ENCODE data around the gene CDH13.

Gene CDH13

DNA sequence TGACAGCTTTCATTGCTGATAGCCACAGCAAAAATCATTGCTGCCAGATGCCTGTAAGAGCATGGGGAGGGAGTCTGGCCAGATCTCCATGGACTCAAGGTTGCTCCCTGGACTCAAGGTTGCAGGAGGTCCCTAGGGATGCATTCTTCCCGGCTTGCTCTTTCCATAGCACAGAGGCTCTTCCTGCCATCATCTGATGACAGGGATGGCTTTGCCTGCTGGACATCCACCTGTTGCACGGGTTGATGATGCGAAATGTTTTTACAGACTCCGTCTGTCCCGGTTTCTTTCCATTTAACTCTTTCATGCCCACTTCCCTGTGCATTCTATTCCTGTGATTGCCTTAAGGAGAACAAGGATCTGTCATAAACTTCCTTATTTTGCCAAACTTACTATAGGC, 1065.5 kb downstream of the CDH13 start:
- no peak for TF ChIP-seq CTCF (IDR thresholded peaks at IDR 0.05; ENCODE audit: low read depth, low read length)
- DNase-seq: no peak
- no peak overlapping the region for H3K27ac ChIP-seq

GRCh38 chr16:83698964-83699363, 1072.2 kb downstream of the CDH13 start:
- Histone ChIP-seq H3K27me3 (ENCODE audit: insufficient read depth, low read depth, severe bottlenecking) (no peaks in the 10 kb centered on the region), H3K27ac (no peak overlapping the region), H3K36me3 (no peaks in the 10 kb centered on the region), H3K4me3 (ENCODE audit: low read depth, low read length) (no peak overlapping the region), H3K9me3 (ENCODE audit: severe bottlenecking) (no peaks in the 10 kb centered on the region)
- no peak for DNase-seq
- no peak for TF ChIP-seq CTCF (IDR thresholded peaks at IDR 0.05; ENCODE audit: low read depth, low read length)

More for the DNA sequence above, 1065.5 kb downstream of the CDH13 start:
- Histone ChIP-seq H3K27me3 (ENCODE audit: insufficient read depth, low read depth, severe bottlenecking) (no peaks in the 10 kb centered on the region), H3K4me3 (ENCODE audit: low read depth, low read length) (no peak overlapping the region), H3K36me3 (no peaks in the 10 kb centered on the region), H3K9me3 (ENCODE audit: severe bottlenecking) (no peaks in the 10 kb centered on the region)

- no peaks in the 10 kb centered on the region for H3K36me3 ChIP-seq
- no peak for DNase-seq
These were observed 1073.0 kb downstream of the CDH13 start for GRCh38 chr16:83699817-83700216.

DNA sequence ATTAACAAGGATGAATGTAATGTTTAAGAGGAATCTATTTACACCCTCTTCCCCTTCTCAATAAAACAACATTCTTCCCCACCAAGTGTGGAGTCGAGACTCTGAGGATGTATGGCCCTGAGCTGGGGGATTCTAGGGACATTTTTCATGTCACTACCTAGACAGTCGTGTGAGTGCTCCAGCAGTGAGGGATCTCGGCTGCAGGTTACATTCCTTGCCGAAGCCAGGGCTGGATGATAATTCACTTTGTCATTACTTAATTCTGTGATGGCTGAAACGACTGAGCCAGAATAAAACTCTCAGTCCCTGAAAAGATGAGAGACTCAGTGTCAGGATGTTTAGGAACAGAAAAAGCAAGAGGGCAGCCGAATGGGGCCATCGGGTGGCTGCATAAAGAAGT, 1074.1 kb downstream of the CDH13 start:
- Histone ChIP-seq H3K9me3 (ENCODE audit: severe bottlenecking) (no peaks in the 10 kb centered on the region), H3K27ac (no peak overlapping the region), H3K4me3 (ENCODE audit: low read depth, low read length) (no peak overlapping the region), H3K27me3 (ENCODE audit: insufficient read depth, low read depth, severe bottlenecking) (no peaks in the 10 kb centered on the region), H3K36me3 (no peaks in the 10 kb centered on the region)
- no peak for TF ChIP-seq CTCF (IDR thresholded peaks at IDR 0.05; ENCODE audit: low read depth, low read length)
- no peak for DNase-seq

More at GRCh38 chr16:83699817-83700216, 1073.0 kb downstream of the CDH13 start:
- no peaks in the 10 kb centered on the region for H3K27me3 ChIP-seq (ENCODE audit: insufficient read depth, low read depth, severe bottlenecking)
- no peak overlapping the region for H3K27ac ChIP-seq
- no peak for TF ChIP-seq CTCF (IDR thresholded peaks at IDR 0.05; ENCODE audit: low read depth, low read length)
- H3K4me3 ChIP-seq (ENCODE audit: low read depth, low read length): no peak overlapping the region
- no peaks in the 10 kb centered on the region for H3K9me3 ChIP-seq (ENCODE audit: severe bottlenecking)

GRCh38 chr16:83701494-83701893, 1074.7 kb downstream of the CDH13 start:
- no peak for DNase-seq
- H3K4me3 ChIP-seq (ENCODE audit: low read depth, low read length): no peak overlapping the region
- no peaks in the 10 kb centered on the region for H3K36me3 ChIP-seq
- H3K9me3 ChIP-seq (ENCODE audit: severe bottlenecking): no peaks in the 10 kb centered on the region
- H3K27ac ChIP-seq: no peak overlapping the region
- TF ChIP-seq CTCF (IDR thresholded peaks at IDR 0.05; ENCODE audit: low read depth, low read length): no peak
- no peaks in the 10 kb centered on the region for H3K27me3 ChIP-seq (ENCODE audit: insufficient read depth, low read depth, severe bottlenecking)

- TF ChIP-seq CTCF (IDR thresholded peaks at IDR 0.05; ENCODE audit: low read depth, low read length): no peak
- H3K27ac ChIP-seq: no peak overlapping the region
- DNase-seq: no peak
These were observed 1077.9 kb downstream of the CDH13 start for GRCh38 chr16:83704656-83705055.

More at GRCh38 chr16:83704656-83705055, 1077.9 kb downstream of the CDH13 start:
- Histone ChIP-seq H3K27me3 (ENCODE audit: insufficient read depth, low read depth, severe bottlenecking) (no peaks in the 10 kb centered on the region), H3K9me3 (ENCODE audit: severe bottlenecking) (no peaks in the 10 kb centered on the region), H3K4me3 (ENCODE audit: low read depth, low read length) (no peak overlapping the region), H3K36me3 (no peaks in the 10 kb centered on the region)
